Left hindlimb (tissue), 1 donor: ENCODE data around the gene VPS37C.
"Not testable (repeated sequence)": the region's sequence is repeated elsewhere in the genome, so short reads cannot be mapped to it uniquely, and the experiment has no call there.

Experiments
- DNase-seq: peaks from one replicate; pipeline ENCODE4 v3.0.0-alpha.2; 2018

VPS37C gene

DNA sequence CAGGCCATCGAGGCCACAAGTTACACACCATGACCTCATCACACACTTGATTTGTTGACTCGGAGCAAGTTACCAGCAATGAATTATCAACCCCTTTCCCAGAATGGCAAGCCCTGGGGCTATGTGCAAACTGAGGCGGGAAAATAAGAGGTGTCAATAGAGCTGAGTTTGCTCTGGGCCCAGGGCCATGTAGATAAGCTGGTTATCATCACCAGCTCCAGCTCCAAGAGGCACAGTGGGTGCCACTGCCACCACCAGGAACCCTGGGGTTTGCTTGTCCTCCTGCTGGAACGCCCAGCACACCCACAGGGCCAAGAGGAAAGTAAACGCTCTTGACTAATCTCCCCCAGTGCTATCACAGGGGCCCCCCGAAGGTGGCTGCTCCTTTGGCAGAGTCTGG is 13.0 kb upstream of the VPS37C start:
- no peak for DNase-seq

DNA sequence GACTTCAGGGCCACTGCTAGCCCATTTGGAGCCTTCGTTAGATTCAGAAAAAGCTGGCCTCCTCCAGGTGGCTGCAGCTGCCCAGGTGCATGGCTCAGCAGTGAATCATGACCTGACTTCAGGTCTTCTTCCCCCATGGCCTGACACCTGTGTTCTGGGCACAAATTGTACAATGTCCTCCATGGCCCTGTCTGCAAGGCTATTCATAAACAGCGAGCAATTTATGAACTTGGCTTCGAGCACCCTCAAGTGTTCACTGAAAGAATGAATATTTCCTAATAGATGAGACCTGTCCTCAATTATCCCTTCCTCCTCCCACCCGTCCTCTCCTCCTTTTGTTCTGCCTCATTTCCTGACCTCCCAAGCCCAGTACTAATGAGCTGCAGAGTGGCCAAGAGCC is 12.2 kb upstream of the VPS37C start:
- no peak for DNase-seq

DNA sequence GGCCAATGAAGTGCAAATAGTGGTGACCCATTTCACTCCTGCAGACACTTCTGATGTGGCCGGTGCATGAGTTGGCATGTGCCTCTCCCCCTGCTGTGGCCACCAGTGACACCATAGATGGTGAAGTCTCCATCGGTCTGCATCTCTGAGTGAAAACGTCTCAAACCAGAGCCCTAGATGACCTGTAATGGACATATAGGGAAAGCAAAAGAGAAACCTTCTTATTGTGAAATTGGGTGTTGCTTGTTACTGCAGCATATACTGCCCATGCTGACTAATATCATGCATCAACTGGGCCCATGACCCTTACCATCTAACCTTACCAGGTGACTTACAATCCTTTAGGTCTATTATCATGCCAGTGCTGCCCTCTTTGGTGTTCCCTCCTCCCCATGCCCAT is 11.7 kb upstream of the VPS37C start:
- no peak for DNase-seq

DNA sequence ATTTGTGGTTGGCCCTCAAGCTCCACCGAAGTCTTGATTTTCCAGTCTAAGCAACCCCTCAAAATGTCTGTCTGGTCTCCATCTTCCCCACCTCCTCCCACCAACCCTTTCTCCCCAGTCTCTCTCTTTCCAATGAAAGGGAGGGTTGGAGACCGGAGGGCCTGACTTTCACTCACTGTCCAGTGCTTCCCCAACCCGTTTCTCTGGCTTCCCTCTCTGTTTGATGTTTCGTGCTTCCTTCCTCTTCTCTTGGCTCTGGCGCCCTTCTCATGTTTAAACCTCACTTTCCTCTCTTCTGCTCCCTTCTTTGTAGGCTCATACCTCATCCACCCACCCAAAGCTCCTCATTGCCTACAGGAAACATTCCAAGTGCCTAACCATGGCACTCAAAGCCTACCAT is 11.1 kb upstream of the VPS37C start:
- no peak for DNase-seq

DNA sequence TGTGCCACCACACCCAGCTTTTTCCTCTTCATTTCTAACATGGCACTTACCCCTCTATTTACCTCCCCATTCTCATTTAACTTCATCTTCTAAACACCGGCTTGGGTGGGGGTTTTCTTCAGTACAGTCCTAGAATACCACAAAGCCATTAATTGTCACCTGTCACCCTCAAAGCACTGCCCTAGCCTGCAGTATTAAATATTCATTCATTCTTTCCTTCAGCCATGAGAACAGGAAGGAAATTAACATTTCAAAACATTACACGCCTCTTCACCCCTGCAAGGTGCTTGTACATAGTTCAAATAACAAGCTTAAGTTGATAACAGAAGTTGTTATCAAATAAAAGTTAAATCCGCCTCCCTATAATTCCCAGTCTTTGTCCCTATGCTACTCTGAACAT is 10.7 kb upstream of the VPS37C start:
- DNase-seq: no peak

DNA sequence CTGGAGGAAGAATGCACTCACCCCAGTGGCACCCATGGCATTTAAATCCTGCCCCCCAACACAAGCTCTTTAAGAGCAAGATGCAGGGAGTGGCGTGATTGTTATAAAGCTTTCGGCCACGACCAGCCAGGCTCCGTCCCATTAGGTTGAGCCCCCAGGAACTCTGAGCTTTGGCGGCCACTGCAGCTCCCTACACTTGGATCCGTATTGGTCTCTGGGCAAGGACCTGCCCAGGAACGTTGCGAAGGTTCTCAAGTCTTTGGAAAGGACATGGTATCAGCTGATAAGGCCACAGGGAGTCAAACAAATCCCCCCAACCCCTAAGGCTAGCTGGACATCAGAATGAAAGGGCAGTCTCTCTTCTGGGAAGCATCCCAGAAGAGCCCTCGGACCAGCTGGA is 9.3 kb upstream of the VPS37C start:
- no peak for DNase-seq

DNA sequence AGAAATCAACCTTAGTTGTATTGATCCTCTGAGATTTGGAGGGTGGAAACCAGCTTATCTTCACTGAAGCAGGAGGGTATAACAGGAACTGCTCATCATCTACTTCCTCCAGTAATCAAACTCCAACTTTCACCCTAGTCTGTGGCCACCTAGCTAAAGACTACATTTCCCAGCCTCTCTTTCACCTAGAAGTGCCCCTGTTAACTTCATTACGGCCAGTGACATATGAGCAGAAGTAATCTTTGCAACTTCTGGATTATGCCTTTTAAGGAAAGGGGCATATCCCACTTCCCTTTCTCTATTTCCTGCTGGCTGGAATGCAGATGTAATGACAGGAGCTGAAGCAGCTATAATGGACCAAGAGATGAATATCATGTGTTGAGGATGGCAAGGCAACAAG is 7.6 kb upstream of the VPS37C start:
- no peak for DNase-seq

DNA sequence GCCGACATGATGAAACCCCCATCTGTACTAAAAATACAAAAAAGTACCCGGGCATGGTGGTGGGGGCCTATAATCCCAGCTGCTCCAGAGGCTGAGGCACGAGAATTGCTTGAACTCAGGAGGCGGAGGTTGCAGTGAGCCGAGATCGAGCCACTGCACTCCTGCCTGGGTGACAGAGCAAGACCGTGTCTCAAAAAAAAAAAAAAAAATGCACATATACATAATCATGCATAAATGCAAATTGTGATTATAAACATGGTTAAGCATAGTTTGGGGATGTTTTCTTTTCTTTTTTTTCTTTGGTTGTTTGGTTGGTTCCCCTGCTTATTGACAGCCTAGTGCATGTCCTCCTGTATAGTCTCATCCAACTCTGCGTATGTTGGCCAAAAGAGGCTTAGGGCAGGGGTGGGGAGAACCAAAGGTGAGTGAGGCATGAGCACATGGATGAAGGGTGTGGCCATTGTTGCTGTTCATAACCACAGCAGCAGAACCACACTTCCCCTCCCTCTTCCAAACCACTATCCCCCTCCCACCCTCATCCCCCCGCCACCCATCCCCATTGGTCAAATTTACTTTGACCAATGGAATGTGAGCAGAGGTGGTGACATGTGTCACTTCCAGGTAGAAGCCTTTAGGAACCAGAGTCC is 6.9 kb upstream of the VPS37C start:
- no peak for DNase-seq

DNA sequence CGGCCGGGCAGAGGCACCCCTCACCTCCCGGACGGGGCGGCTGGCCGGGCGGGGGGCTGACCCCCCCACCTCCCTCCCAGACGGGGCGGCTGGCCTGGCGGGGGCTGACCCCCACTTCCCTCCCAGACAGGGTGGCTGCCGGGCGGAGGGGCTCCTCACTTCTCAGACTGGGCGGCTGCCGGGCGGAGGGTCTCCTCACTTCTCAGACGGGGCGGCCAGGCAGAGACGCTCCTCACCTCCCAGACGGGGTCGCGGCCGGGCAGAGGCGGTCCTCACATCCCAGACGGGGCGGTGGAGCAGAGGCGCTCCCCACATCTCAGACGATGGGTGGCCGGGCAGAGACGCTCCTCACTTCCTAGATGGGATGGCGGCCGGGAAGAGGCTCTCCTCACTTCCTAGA is 5.1 kb upstream of the VPS37C start:
- DNase-seq: not testable (repeated sequence)

DNA sequence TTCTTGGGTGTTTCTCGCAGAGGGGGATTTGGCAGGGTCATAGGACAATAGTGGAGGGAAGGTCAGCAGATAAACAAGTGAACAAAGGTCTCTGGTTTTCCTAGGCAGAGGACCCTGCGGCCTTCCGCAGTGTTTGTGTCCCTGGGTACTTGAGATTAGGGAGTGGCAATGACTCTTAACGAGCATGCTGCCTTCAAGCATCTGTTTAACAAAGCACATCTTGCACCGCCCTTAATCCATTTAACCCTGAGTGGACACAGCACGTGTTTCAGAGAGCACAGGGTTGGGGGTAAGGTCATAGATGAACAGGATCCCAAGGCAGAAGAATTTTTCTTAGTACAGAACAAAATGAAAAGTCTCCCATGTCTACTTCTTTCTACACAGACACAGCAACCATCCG is 4.6 kb upstream of the VPS37C start:
- DNase-seq: not testable (repeated sequence)

DNA sequence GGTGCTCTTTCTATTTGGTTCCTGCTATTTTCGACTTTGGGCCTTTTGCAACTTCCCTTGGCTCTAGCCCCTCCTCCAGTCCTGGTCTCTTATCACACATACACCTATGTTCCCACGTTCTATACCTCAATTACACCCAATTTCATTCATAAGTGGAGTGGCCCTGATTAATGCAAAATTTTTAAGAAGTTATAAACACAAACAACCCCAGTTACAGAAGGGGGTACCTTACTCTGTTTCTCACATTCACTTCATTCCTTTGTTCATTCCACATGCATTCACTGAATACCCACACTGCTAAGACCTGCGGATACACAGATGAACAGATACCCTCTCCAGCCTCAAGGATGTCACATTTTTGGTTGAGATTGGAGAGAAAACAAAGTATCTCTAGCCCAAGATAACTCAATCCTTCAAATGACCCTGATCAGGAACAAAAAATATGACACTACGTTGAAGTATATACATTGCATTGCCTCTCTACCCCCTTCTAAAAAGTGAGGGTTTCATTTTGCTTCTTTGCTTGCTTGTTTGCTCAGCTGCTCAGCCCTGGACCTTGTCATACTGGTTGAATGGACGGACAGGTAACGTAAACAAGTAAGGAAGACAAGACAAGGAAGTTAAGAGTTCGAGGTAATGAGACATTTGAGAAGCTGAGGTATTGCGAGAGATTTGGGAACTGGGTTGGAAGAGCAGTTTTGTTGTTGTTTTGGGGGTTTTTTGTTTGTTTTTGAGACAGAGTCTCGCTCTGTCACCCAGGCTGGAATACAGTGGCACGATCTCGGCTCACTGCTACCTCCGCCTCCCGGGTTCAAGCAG is 3.6 kb upstream of the VPS37C start:
- no peak for DNase-seq

DNA sequence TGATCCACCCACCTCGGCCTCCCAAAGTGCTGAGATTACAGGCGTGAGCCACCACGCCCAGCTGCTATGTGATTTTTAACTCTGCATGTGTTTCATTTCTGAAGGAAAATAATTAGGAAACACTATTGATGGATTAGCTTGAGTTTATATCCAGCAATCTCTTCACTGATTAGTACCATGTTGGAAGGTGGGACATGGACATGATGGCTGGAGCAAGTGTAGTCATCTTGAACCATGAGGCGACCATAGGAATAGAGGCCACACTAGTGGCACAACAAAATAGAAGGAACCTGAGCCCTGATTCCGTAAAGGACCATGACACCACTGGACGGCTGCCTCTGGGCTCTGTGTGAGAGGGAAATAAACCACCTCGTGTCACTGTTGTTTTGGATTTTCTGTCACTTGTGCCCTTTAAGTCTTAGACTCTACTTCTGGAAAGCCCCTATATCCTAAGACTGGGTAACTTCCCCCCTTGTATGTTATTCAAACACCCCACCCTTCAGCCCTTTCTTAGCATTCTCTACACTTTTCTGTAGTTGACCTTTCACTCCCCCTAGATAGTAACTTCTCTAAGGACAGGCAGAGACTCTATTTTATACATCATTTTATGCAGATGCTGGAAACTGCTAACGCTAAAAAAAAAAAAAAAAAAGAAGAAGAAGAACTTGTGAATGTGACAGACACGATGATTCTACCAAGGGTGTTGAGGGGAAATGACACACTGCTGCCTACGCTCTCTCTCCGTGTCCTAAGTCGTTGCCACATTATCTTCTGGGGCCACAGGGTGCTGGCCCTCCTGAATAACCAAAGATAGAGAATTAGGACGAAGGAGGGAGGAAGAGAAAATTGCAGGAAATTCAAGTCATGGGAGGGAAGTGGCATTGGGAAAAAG is 2.7 kb upstream of the VPS37C start:
- no peak for DNase-seq

DNA sequence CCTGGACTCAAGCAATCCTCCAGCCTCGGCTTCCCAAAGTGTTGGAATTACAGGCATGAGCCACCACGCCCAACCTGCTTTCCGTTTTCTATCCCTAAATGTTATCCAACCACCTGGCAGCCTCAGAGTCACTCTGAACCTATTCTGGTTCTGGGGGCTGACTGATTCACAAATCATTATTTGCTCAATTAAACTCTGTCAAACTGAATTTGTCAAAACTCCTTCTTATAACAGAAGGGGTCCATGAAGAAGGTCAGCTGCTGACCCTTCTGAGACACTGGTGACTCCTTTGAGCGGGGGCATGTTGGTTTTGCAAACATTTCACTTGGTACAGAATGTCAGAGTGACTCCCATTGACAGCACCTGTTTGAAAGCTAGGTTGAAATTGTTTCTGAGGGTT is 1.8 kb upstream of the VPS37C start:
- no peak for DNase-seq

DNA sequence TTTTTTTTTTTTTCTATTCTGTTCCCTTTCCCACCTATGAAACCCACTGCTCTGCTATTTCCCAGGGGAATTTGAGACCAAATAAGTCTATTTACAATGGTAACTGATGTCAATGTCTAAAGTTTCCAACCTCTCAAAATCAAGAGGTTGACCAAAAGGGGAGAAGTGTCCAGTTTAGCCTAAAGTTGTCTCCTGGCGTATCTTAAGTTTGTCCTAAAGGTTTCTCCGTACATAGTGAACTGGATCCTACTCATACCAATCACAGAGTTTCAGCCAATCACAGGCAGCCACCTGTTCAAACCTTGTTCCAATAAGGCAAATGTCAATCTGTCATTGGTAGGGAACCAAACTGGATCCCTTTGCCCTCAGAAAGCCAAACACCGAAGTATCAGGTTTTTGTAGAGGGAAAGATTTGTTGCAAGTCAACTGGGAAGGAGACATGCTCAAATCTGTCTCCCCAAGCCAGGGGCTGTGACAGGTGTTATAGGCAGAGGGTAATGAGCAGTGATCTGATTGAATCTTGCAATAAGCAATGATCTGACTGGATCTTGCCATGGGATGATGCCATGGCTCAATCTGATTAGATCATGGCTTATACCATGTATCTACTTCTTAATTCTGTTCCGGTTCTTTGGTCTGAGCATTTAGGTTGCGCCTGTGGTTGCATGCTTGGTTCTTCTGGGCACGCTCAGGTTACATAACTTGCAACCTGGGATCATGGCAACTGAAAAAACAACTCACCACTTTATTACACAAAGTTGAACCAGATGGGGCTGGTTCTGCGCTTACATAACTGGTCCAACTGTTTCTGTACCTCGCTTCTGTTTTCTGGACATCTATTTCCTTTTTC is 1.1 kb upstream of the VPS37C start:
- no peak for DNase-seq

DNA sequence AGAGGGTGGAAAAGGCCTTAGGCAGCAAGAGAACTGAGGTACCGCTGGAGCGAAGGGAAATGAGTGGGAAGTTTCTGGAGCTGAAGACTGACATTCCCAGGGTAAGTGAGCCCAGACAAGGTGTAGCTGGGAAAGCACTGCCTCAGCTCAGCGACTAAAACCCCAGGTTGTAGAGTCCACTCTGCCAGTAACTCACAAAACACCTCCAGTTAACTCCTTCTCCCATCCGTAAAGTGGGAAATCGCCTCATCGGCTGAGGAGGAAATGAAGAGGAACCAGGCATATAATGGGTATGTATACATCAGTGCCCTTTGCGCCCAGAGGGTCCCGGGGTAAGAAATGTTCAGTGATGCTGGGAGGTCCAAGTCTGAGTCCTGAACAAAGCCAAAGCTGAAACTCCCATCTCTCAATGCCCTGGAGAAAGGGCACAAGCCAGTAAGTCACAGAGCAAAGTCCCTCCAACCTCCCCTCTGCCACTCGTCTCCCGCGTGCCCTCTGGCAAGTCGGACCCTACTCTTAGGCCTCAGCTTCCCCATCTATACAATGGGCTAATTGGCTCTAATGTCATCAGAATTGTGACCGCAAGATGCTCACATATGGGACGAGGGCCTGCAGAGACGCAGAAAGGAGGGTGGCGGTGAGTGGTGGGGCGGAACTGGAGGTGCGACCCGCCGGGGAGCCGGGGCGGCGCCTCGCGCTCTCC is 588 bp downstream of the VPS37C start:
- DNase-seq: no peak

DNA sequence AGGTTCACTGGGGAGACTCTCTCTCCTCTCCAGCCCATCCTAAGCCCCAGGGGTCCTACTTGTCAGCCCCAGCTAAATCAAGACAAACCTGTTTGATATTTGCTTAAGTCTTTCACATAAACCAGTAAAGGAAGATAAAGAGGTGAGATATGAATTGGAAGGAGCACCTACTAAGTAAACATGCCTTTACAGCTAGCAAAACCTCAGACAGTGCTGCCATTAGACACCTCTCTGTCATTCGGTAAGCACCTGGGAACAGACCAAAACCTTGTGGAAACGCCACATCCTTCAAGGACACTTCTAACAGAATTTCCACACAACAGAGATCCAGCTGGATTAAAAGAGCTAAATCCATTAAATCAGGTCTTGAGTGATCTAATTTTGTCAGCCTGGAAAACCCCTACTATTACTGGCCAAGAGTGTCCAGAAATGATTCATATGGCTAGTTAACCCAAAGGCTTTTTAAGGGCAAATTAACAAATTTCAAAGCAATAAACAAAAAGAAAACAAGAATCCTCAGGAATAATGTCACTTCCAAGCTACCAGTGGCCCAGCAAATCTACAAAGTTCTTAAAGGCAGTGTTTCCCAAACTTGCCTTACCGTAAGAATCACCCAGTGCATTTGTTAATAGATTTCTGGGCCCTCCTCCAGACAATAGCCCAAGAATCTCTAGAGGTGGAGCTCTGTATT is 2.4 kb downstream of the VPS37C start:
- DNase-seq: no peak

DNA sequence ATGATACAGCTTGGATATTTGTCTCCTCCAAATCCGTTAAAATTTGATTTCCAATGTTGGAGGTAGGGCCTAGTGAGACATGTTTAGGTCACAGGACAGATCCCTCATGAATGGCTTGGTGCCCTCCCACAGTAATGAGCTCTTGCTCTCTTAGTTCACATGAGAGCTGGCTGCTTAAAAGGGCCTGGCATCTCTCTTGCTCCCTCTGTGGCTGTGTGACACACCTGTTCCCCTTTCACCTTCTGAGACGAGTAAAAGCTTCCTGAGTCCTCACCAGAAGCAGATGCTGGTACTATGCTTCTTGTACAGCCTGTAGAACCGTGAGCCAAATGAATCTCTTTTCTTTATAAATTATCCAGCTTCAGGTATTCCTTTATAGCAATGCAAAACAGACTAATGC is 3.5 kb downstream of the VPS37C start:
- no peak for DNase-seq

DNA sequence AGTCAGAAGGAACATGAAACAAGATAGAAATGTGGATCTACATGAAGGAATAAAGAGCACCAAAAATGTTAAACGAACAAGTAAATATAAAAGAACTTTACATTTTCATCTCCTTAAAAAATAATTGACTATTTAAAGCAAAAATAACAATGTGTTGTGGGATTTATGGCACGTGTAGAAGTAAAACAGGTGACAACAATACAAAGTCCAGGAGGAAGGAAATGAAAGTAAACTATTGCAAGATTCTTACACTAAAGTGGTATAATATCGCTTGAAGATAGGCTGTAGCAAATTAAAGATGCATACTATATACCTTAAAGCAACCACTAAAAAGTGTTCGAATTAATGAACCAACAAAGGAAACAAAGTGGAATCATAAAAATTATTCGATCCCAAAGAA is 5.5 kb downstream of the VPS37C start:
- no peak for DNase-seq

DNA sequence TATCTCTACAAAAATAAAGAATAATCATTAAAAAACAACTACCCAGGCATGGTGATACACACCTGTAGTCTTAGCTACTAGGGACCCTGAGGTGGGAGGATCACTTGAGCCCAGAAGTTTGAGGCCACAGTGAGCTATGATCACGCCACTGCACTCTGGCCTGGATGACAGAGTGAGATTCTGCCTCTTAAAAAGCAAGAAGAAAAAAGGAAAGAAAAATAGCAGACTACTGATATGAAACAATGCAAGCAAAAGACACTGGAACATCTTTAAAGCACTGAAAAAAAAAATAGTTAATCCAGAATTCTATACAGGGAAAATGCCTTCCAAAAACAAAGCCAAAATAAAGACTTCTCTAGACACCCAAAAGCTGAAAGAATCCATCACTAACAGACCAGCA is 5.9 kb downstream of the VPS37C start:
- DNase-seq: no peak

DNA sequence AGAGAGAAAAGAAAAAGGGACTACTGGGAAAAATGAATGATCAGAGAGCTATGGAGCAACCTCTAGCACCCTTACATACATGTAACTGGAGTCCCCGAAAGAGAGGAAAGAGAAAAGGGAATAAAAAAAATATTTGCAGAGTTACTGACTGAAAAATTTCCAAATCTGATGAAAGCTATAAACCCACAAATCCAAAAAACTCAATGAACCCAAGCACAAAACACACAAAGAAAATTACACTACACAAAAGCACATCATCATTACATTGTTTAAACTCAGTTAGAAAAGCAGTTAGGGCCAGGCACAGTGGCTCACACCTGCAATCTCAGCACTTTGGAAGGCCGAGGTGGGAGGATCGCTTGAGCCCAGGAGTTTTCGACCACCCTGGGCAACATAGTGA is 6.7 kb downstream of the VPS37C start:
- no peak for DNase-seq

DNA sequence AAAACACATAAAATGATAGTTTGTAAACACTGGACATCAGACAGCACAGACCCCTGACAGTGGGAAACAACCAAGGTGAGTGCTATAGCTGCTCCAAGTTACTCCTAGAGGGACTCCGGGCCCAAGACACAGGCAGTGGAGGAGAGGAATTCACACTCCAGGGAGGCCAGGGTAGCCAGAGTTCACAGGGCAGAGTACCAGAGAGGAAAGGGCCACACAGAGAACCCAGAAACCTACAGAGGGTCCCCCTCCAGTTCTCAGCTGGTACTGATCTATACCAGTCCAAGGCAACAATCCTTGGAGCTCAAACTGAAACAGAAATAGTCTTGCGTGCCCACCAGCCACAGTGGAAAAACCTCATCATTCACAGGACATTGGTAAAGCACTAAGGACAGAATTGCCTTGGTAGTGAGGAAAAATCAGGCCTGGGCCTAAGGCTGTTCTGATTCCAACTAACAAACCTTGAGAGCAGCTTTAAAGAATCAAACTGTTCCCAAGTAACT is 7.6 kb downstream of the VPS37C start:
- no peak for DNase-seq
